ENCODE data around the gene TMEM208. TPM values are rescaled to one million over a fixed set of nuclear protein-coding genes. Genes with fewer than 3 reads are reported as not detected.

TMEM208 gene
- total and polyA plus RNA-seq, 2 of the 13 experiments (the other 11 are each of a cell fraction or from before 2014, with no cell fraction given): 58.8 to 72.9 TPM

- TF ChIP-seq ZBTB40 (IDR thresholded peaks at IDR 0.05) (no peak), ZBTB40 (CRISPR knock-in tag; IDR thresholded peaks at IDR 0.05) (peak; percentile 43; the same call in 1 of the 2 replicates), KLF11 (CRISPR knock-in tag; IDR thresholded peaks at IDR 0.05) (peak; percentile 82), AFF4 (CRISPR knock-in tag; IDR thresholded peaks at IDR 0.05) (peak; percentile 72; the same call in 1 of the 2 replicates), E2F2 (CRISPR knock-in tag; IDR thresholded peaks at IDR 0.05; ENCODE audit: borderline replicate concordance) (no peak), MAFF (IDR thresholded peaks at IDR 0.05; ENCODE audit: low read depth, low read length) (no peak), ZNF747 (CRISPR knock-in tag; IDR thresholded peaks at IDR 0.05; ENCODE audit: borderline replicate concordance) (peak; percentile 76), PLSCR1 (CRISPR knock-in tag; IDR thresholded peaks at IDR 0.05; ENCODE audit: borderline replicate concordance) (no peak), SP1 (IDR thresholded peaks at IDR 0.05) (no peak), SP1 (CRISPR knock-in tag; IDR thresholded peaks at IDR 0.05) (peak; percentile 90), TARDBP (CRISPR knock-in tag; IDR thresholded peaks at IDR 0.05) (peak; percentile 88), REXO4 (CRISPR knock-in tag; IDR thresholded peaks at IDR 0.05; ENCODE audit: borderline replicate concordance) (peak; percentile 16; the same call in 1 of the 2 replicates), TOPORS (CRISPR knock-in tag; IDR thresholded peaks at IDR 0.05) (peak; percentile 86)
These were observed 20.5 kb downstream of the TMEM208 start, which contains the start of gene FHOD1 (continued) for GRCh38 chr16:67247192-67248072.

Data from HepG2 (cell line).